Midbrain (tissue), 1 donor: ENCODE results near the gene TTYH2.
"Not testable (repeated sequence)": the region's sequence is repeated elsewhere in the genome, so short reads cannot be mapped to it uniquely, and the experiment has no call there.

ENCODE experiments used
- DNase-seq: peaks from one replicate; lab custom pipeline; 2025; lab: John Stamatoyannopoulos, UW

TTYH2 gene

DNA sequence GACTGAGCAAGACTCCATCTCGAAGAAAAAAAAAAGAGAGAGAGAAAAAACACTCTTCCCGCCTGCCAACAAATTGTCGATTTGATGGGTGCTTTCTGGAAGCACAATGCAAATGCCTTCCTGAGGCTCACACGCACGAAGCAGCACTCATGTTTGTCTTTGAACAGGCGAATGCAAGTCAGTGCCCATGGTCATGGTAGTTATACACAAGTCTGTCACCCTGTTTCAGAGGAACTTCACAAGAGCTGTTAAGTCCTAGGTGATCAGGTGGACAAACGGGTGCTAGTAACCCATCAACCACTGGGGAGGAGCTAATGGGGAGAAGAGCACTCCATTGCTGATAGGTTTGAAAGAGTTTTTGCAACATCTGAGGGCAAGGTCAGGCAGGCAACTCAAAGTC lies 54.2 kb downstream of the TTYH2 start:
- no peak for DNase-seq

DNA sequence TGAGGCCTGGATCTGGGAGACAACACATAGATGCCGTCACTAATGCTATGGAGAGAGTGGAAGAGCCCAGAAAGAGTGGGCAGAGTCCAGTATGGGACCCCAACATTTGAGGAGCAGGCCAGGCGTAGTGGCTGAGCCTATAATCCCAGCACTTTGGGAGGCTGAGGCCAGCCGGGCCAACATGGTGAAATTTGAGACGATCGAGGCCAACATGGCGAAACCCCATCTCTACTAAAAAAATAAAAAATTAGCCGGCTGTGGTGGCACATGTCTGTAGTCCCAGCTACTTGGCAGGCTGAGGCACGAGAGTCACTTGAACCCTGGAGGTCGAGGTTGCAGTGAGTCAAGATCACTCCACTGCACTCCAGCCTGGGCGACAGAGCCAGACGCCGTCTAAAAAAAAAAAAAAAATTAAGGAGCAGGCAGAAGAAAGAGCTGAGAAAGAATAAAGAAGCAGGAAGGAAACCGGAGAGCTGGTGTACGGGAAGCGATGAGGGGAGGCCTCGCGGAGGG lies 54.7 kb downstream of the TTYH2 start:
- DNase-seq: no peak

DNA sequence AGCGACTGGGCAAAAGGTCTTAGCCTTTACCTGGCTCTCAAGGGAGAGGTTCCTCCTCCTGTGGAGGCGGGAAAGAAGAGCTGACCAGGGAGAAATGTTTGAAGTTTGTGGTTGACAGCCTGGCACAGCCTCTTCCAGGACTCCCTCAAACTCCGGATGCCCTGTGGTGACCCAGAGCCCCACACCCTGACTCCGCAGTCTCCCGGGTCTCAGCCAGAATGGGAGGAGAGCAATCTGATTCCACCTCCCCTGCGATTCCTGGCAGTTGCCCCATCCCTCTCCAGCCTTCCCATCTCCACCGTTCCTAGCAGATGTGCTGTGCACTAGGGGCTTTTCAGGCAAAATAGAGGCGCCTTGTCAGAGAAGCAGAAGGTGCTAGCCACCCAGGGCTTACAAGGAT lies 55.2 kb downstream of the TTYH2 start:
- no peak for DNase-seq

DNA sequence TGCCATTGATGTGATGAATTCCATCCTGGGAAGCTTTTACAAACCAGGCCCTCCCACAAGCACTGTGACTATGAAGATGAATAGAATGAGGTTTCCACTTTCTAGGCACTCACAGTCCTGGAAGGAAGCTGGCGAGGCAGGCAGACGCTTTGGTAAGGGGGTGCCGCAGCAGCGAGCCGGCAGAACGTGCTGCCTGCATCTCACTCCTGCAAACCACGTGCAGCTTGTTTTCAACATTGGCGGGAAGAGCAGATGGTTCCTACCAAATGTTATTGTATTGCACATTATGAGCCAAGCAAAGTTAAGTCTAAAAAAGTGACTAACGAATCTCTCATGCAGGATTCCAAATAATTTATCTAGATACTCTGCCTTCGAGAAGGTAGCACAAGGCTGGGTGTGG lies 57.0 kb downstream of the TTYH2 start:
- no peak for DNase-seq

DNA sequence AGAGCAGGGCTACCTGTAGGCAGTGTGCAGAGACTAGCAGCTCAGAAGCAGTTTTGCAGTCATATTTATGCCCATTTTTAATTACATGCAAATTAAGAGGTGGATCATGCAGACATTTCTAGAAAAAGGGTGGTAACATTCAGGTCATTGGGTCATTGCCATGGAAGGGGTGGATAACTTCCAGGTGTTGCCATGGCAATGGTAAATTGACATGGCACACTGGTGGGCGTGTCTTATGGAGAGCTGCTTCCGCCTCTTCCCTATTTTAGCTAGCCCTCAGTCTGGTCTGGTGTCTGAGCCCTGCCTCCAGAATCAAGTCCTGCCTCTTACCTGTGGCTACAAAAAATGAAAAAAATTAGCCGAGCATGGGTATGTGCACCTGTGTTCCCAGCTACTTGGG lies 57.9 kb downstream of the TTYH2 start:
- no peak for DNase-seq

DNA sequence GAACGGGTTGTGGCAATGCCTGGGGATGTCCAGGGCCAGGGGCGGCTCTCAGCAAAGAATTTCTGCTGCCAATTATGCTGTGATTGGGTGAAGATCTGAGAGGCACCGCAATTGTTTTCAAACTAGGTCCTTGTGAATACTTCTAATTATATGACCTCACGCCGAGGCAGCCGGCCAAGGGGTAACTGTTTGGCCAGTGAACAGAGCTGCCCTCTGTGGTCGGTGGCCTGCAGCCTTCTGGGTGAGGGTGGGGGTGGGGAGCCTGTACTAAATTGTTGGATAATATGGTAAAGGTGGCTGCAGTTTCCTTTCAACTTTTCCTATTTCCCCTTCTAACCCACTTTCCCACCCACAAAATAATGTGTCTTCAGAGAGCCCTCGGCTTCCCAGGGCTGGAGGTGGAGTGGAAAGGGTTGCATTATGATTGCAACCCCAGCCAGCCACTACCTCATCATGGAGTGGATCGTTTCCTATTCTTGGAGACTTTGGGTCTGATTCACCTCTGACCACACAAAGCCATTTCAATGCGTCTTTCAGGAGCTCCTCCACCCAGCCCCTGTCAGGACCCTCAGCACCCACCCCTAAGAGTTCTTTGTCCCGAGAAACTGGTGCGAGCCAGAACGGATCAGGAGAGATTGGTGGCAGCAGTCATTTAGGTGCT lies 58.7 kb downstream of the TTYH2 start:
- DNase-seq: peak; percentile 87

DNA sequence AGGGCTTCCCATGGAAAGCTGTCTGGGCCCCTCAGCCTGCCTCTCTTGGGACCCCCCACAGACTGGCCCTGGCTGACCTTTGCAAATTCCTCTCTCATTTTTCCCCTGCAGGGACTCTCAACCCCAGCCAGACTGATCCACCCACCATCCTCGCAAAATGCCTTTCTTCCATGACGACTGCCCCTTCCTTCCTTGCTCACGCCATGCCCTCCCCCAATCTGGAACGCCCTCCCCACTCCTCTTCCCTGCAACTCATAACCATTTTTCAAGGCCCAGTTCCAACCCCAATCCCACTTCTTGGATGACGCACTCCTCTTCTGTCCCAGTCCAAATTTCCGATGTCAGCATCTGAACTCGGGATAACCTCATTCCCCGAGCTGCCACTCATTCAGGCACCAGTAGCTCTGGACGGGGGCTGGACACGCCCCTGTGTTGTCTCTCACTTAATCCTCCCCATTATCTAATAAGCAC lies 59.4 kb downstream of the TTYH2 start:
- no peak for DNase-seq

DNA sequence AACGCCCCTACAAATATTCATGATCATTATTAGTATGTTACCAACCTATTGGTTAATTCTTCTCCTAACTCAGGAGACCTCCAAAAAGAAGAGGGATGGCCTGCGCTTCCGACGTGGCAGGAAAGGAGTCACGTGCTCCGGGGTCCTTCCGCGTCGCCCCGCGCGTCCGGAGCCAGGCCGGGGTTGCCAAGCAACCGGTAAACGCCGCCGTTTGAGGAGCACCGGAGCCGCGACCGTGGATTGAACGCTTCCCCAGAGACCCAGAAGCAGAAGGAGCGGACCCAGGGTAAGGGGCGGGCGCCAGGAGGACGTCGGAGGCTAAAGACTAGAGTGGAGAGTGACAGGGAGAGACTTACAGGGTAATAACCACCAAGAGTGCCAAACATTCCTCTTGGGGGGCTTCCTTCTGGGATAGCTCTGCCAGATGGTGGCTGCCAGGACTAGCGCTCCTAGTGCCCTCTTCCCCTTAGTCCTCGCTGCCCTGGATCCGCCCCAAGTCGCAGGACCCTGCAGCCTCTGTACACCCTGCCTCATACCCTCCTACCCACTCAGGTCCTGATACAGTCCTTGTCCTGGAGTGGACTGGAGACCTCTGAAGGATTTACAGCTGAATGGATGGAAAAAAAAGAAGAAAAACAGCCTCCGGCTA lies 60.8 kb downstream of the TTYH2 start, which contains the start of gene DNAI2:
Gene DNAI2 (plus strand): TSS at position 175 of the 649 bp plus-strand sequence. CDS start 7,584 bp downstream, outside the sequence.
- no peak for DNase-seq

DNA sequence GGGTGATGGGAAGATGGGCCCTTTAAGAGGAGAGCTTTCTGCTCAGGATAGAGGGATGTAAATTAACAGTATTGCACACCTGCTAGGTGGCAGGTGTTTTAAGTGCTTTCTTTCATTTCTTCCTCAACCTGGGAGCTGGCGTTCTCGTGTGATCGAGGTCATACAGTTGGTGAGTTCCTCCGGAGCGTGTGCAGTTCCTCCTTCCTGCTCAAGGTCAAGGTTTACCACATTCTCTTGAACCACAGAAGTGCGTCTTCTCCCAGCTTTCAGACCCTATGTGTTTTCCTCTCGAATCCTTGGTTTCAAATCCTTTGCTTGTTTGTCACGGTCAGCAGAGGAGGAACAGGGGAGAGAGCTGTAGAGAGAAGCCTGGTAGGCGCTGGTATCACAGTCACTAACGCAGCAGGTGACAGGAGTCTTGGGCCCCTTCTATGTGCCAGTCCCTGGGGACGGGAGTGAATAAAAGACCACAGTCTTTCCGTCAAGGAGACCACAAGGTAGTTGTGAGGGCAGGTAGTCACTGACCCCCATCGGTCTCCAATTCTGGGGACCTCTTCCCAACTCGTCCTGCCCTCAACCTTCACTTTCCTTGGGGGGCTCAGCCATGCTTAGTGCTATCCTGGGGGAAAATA lies 61.5 kb downstream of the TTYH2 start:
- DNase-seq: no peak

DNA sequence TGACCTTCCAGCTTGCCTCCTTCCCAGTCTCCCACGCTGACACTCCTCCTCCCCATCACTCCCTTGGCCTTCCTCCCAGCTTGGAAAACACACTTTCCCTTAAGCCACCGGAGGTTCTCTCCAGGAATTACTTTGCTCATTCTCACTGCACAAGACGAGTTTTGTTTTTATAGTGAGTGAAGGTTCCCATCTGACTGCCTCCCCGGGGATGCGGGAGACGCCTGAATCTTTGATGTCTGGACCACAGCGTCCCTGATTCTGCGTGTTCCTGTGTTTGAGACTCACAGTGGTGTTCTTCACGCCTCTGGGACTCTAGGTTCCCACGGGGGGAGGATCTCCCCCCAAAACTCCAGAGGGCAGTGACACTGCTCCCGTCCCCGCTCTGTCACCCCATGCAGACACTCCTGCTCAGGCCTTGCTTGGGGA lies 62.7 kb downstream of the TTYH2 start:
- peak; percentile 73 for DNase-seq

DNA sequence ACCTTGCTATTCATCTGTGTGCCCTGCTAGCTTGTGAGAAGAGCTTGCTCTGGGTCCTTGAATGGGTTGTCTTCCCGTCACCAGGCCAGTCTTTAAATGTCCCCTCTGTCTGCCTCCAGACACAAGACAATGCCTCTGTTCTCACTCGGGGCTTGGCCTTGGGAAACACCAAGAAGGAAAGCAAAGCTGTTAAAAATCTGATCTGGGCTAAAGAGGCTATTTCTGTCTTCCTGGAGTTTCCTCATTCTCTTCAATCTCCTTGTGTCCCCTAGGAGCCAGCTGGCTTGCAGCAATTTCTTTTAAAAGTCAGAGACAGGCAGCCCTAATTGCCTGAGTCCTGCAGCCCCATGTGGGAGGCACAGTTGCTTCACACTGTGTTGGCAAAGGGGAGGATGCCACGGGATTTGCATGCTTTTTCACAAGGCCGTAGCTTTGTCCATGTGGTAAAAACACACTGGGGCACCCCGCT lies 63.2 kb downstream of the TTYH2 start:
- peak; percentile 84 for DNase-seq

DNA sequence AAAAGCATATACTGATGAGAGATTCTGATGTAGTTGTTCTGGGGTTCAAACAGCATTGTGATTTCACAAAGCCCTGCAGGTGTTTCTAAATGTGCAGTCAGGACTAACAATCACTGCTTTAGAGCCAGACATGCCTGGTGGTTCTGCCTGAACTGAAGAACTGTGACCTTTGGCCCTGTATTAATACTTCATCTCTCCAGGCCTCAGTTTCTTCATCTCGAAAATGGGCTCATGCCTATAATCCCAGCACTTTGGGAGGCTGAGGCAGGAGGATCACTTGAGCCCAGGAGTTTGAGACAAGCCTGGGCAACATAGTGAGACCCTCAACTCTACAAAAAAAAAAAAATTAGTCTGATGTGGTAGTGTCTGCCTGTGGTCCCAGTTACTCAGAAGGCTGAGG lies 64.6 kb downstream of the TTYH2 start:
- no peak for DNase-seq

DNA sequence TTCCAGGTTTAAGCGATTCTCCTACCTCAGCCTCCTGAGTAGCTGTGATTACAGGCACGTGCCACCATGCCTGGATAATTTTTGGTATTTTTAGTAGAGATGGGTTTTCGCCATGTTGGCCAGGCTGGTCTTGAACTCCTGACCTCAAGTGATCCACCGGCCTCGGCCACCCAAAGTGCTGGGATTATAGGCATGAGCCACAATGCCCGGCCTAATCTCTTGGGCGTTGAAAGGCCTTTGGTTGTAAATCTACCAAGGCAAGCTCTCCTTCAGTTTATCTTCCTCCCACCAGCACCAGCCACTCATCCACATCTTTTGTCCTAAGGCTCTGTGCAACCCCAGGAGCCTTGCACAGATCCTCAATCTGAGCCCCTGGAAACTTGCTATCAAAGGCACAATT lies 66.2 kb downstream of the TTYH2 start:
- DNase-seq: not testable (repeated sequence)

DNA sequence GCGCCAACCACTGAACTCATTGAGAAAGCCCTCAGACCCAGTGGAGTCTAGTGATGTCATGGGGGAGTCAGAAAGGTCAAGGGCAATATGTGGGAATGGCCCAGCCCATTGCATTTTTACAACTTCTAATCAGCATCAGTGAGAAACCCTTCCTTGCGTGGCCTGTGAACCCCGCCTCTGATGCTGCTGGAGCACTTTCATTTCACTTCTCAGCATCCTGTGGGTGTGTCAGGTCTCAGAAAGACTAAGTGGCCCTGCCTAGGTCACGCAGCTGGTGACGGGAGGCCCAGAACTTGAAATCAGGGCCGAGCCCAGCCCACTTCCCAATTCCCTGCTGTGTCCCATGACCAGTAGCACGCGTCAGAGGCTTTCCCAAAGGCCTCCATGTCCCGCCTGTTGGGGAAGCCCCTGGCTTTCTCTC lies 66.7 kb downstream of the TTYH2 start:
- DNase-seq: no peak

DNA sequence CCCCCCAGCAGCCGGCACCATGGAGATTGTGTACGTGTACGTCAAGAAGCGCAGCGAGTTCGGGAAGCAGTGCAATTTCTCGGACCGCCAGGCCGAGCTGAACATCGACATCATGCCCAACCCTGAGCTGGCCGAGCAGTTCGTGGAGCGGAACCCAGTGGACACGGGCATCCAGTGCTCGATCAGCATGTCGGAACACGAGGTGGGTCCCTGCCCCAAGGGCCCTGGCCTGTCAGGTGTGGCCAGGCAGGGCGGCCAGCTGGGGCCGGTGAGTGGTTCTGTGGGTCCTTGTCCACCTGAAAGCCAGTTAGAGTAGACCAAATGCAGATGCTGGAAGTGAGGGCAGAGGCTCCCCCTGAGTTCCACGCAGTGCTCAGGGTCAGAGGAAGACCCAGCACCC lies 68.4 kb downstream of the TTYH2 start:
- DNase-seq: no peak

DNA sequence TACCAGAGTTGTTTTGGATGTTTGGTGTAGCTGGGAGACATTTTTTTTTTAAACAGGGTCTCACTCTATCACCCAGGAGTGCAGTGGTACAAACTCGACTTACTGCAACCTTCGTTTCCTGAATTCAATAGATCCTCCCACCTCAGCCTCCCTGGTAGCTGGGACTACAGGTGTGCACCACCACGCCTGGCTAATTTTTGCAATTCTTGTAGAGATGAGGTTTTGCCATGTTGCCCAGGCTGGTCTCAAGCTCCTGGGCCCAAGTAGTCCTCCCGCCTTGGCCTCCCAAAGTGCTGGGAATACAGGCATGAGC lies 68.9 kb downstream of the TTYH2 start:
- not testable (repeated sequence) for DNase-seq

DNA sequence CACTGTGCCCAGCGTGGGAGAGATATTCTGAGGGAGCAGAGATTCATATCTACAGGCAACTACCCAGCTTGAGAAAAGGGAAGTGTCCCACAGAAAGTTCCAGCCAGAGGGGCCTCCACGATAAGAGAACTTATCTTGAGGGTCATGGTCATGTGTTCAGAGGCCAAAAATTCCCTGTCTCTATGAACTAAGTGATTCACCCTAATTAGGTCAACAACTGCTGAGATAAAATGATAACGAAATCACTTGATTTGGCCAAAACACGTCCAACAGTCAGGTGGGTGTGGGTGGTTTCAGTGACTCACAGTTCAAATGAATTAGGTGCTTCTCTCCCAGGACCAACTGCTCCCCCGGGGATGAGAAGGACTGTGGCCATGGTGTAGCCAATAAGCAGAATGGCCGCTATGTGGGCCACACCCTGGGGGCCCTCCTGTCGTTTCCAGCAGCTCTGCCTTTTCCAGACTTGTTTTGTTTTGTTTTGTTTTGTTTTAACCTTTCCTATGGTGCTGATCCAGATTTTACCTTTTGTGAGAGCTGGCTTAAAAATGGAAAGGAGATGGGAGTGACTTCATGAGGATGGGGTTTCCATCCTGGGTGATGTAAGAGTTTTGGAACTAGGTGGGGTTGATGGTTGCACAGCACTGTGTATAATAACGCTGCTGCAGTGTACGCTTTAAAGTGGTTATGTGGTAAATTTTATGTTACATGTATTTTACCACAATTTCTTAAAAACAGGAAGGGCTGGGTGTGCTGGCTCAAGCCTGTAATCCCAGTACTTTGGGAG lies 69.4 kb downstream of the TTYH2 start:
- no peak for DNase-seq

DNA sequence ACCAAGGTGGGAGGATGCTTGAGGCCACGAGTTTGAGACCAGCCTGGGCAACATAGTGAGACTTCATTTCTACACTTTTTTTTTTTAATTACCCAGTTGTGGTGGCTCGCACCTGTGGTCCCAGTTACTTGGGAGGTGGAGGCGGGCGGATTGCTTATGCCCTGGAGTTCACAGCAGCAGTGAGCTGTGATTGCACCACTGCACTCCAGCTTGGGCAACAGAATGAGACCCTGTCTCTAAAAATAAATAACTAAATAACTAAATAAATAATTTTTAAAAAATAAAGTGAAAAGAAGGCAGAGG lies 70.0 kb downstream of the TTYH2 start:
- DNase-seq: no peak

DNA sequence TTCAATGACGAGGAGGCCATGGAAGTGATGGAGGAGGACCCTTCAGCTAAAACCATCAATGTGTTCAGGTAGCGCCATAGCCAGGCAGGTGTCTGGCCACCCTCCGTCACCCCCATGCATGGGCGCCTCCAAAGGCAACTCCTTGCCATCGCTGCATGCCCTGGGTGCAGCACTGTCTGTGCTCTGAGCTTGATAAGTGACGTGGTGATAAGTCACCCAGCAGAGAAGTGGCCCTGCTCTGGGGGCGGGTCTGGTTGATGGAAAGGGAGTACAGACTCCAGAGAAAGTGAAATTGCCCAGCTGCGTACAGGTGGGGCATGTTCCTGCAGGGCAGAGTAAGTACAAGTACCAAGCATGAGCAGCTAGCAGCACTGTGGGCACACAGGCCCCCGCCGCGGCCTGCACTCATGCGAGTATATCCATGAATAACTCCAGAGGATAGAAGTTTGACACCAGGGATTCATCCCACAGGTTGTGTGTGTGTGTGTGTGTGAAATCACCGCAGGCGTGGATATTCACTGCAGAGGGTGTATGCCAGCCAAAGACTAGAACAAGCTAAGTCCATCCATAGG lies 73.7 kb downstream of the TTYH2 start:
- no peak for DNase-seq

DNA sequence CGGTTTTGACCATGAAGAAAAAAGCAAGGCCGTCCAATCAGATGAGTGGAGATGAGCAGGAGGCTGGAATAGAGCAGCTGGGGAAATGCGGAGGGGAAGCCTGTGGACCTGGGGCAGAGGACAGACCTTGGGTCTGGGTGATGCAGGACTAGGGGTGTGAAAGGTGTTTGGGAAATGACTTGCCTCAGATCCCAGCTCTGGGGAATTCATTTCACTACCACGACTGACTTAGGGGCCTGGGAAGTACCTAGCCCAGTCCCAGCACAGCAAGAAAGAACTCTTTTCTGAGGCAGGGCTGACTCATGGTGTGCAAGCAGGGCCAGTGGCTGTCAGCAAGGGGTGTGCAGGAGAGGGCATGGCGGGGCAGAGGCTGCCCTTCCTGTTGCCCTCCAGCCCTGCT lies 75.4 kb downstream of the TTYH2 start:
- DNase-seq: no peak

DNA sequence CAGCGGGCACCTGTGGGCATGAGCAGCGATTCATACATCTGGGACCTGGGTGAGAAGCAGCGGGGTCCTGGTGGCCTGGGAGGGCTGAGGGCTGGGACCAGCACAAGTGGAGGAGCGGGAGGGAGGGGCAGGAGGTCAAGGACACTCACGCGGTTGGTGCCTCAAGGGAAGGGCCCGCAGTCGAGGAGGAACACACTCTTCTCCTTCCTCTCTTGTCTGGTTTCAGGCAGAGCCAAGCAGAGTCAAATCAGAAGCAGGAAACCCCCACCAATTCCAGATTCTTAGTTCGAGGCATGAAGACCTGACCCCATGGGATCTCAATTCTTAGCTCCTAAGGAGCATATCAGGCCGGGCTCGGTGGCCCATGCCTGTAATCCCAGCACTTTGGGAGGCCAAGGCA lies 76.3 kb downstream of the TTYH2 start:
- no peak for DNase-seq

DNA sequence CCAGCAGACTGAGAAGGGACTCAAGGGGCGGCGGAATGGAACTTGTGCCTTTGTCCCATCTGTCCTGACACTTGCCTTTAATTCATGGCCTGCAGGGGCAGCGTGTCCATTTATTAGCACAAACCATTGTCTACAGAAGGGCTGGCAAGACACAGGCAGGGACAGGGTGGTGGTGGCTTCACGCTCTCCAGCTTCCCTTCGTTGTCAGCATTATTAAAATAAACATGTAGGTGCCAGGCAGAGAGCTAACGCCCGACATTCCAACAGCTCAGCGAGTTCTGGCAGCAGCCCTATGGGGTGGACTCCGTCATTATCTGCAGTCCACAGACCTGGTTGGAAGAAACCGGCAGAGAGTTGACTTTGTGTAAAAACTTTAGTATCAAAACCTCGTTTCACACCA lies 77.0 kb downstream of the TTYH2 start:
- no peak for DNase-seq
